ENCODE measurements around the gene ERC2. TPM values are rescaled to one million over a fixed set of nuclear protein-coding genes. Genes with fewer than 3 reads are reported as not detected.

ERC2 gene
- total and polyA plus RNA-seq, 7 donors, result 0.52 to 5.7 (median 1.2) TPM; not detected in 2

DNA sequence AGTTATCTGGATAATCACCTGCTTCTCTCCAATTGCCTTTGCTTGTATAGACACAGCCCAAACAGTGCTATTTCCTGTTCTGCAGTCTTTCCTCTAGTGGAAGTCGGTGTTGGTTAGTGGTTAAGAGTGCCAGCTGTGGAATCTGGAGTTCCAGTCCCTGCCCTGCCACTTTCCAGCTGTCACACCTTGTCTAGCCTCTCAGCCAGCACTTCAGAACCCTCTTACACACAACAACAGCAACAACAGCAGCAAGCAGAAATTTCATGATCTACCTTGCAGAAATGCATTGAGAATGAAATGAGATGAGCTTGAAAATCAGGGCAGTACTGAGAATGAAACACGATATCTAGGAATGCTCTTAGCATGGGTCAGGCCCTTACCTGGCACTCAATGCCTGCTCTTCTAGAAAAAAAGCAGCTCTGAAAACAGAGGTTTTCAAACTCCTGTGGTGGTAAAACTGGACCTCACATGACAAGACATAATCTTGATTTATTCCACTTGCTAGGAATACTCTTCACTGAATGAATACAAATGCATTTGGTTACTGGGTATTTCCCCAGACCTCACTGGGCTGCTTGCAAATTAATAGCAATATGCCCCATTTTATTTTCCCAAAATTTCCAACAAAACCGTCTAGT, 977.9 kb downstream of the ERC2 start:
- Histone ChIP-seq H3K9me3 (no peaks in the 10 kb centered on the region), H3K36me3 (no peaks in the 10 kb centered on the region), H3K4me3 (no peak overlapping the region), H3K27me3 (peaks cover 0 to 5% (median 0%) of the 10 kb centered on the region in 3 donors), H3K4me1 (peaks cover 0 to 32% (median 28%) of the 10 kb centered on the region in 4 donors), H3K27ac (no peak overlapping the region)
- DNase-seq, result no peak
- intact Hi-C loops (cut with DNase I), result no loop called here
- TF ChIP-seq POLR2A (IDR thresholded peaks at IDR 0.05), result no peak
- no peak for TF ChIP-seq EP300 (IDR thresholded peaks at IDR 0.05)
- TF ChIP-seq POLR2AphosphoS5 (IDR thresholded peaks at IDR 0.05), result no peak
- TF ChIP-seq, protein P1, sequence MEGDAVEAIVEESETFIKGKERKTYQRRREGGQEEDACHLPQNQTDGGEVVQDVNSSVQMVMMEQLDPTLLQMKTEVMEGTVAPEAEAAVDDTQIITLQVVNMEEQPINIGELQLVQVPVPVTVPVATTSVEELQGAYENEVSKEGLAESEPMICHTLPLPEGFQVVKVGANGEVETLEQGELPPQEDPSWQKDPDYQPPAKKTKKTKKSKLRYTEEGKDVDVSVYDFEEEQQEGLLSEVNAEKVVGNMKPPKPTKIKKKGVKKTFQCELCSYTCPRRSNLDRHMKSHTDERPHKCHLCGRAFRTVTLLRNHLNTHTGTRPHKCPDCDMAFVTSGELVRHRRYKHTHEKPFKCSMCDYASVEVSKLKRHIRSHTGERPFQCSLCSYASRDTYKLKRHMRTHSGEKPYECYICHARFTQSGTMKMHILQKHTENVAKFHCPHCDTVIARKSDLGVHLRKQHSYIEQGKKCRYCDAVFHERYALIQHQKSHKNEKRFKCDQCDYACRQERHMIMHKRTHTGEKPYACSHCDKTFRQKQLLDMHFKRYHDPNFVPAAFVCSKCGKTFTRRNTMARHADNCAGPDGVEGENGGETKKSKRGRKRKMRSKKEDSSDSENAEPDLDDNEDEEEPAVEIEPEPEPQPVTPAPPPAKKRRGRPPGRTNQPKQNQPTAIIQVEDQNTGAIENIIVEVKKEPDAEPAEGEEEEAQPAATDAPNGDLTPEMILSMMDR (IDR thresholded peaks at IDR 0.05), result no peak
- WGBS, 2 donors, result 14 to 37% methylated on average over 3 of the region's 3 CpGs

DNA sequence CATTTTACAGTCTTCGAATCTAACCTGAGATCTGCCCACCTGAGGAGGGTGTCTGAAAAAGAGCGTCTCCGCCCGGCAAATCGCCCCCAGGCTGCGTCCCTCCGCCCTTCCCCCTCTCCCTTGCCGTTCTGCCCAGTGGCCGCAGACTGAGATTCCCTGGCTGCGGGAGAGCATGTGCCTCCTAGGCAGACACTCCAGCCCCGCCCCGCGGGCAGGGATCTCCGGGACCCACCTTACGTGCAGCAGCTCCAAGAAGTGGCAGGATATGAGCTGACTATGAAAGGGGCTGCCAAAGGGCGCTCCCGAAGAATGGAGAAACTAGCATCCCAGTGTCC, 978.5 kb downstream of the ERC2 start:
- Histone ChIP-seq H3K9me3 (no peaks in the 10 kb centered on the region), H3K36me3 (no peaks in the 10 kb centered on the region), H3K27ac (no peak overlapping the region), H3K27me3 (peaks cover 0 to 5% (median 0%) of the 10 kb centered on the region in 3 donors), H3K4me3 (no peak overlapping the region), H3K4me1 (peaks cover 0 to 34% (median 31%) of the 10 kb centered on the region in 4 donors)
- intact Hi-C loops (cut with DNase I), result loop anchor here (5.0 to 10.0 kb wide), 4 partner anchors 83 to 1005 kb away; no protein-coding TSS in a partner anchor
- no peak for DNase-seq
- TF ChIP-seq EP300 (IDR thresholded peaks at IDR 0.05) (no peak), POLR2AphosphoS5 (IDR thresholded peaks at IDR 0.05) (no peak), POLR2A (IDR thresholded peaks at IDR 0.05) (no peak)
- TF ChIP-seq, protein P1 (IDR thresholded peaks at IDR 0.05), result no peak
- 6 to 12% methylated on average over 17 of the region's 17 CpGs for whole genome bisulfite sequencing, 2 donors

DNA sequence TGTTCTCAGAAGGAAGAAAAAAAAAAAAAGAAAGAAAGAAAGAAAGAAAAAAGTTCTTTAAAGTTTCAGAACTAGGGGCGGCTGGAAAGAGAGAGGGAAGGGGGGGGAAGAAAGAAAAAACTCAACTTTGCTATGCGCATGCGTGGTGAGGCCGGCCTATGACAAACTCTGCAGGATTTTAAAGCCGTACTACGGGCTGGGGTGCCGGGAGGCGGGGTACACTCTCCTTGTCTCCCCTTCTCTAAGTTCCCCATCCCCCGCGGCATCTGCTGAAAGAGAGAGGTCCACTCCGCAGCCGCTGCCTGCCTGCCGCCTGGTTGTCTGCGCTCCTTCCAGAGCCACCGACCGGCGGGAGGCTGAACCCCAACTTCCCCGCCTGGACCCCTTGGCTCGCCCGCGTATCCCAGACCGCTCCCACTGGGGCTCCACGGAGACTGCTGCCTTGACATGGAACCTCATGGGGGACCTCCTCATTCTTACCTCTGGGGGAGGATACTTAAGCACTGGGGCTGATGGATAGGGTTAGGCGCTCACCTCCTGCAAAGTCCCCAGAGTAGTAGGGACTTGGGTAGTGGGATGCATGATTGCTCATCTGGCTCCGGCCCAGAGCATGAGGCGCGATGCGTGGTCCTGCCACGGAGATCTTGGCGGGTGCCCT, 979.7 kb downstream of the ERC2 start:
- Histone ChIP-seq H3K9me3 (no peaks in the 10 kb centered on the region), H3K36me3 (no peaks in the 10 kb centered on the region), H3K27me3 (peaks cover 0 to 5% (median 0%) of the 10 kb centered on the region in 3 donors), H3K4me1 (peaks cover 0 to 40% (median 36%) of the 10 kb centered on the region in 4 donors), H3K27ac (peak overlapping the region; percentile 79 to 83 (median 82)), H3K4me3 (peak overlapping the region; percentile 50 to 86 (median 75))
- 2% methylated on average over 30 of the region's 30 CpGs for WGBS, 2 donors
- DNase-seq, result peak; percentile 89
- intact Hi-C loops (cut with DNase I), result loop anchor here (5.0 to 10.0 kb wide), 4 partner anchors 84 to 1006 kb away; no protein-coding TSS in a partner anchor
- TF ChIP-seq POLR2A (IDR thresholded peaks at IDR 0.05) (no peak), POLR2AphosphoS5 (IDR thresholded peaks at IDR 0.05) (peak in 1 of 4 donors; percentile 26)

DNA sequence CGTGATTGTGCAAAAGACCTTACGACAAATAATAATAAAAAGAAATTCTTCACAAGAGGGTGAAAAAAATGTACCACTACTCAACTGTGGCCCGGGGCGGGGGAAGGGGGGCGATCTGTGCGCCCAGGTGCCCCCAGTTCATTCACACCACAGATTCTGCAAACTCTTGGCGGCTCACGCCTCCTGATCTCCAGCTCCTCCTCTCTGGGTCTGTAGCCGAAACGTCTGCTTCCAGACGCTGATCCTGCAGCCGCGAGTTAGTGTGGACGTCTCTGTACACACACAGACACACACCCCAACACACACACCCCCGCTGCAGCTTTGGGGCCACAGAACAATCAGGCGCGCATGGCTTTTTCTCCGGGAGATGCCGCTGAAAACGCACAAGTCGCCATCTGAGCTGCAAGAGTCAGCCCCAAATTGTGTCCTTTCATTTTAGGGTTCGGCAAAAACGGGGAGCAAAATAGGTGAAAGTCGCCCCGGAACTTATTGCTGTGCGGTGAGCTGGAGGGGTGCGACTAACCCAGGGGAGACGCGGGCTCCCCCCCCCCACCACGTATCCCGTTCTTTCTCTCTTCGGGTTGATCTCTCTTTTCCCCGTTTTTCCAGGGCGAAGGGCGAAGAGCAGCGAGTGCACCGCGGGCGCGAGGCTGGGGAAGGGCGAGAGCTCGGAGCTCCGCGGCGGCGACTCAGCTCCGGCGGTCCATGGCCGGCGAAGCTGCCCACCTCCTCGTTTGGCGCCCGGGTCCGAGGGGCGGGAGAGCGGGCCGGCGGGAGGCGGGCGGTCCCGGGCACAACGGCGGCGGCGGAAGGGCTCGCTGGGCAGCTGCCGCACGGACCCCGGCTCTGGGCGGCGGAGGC, 980.7 kb downstream of the ERC2 start:
- Histone ChIP-seq H3K27ac (peak overlapping the region; percentile 79 to 83 (median 82)), H3K9me3 (no peaks in the 10 kb centered on the region), H3K36me3 (no peaks in the 10 kb centered on the region), H3K27me3 (peaks cover 0 to 5% (median 0%) of the 10 kb centered on the region in 3 donors), H3K4me1 (peaks cover 0 to 40% (median 36%) of the 10 kb centered on the region in 4 donors), H3K4me3 (peak overlapping the region; percentile 50 to 86 (median 75))
- intact Hi-C loops (cut with DNase I), result loop anchor here (5.0 to 10.0 kb wide), 4 partner anchors 85 to 1007 kb away; no protein-coding TSS in a partner anchor
- peak; percentile 73 for DNase-seq
- 0 to 1% methylated on average over 71 of the region's 71 CpGs for WGBS, 2 donors
- peak in 1 of 4 donors; percentile 15 for TF ChIP-seq POLR2AphosphoS5 (IDR thresholded peaks at IDR 0.05)
- TF ChIP-seq, protein P1 (IDR thresholded peaks at IDR 0.05), result no peak
